Measurements from ENCODE around the gene SAP30L. TPM values are rescaled to one million over a fixed set of nuclear protein-coding genes. Genes with fewer than 3 reads are reported as not detected.
A peak's percentile ranks its signal among the peaks of the same experiment; 100 is the strongest.

SAP30L gene
- total RNA-seq, 1 donor from 2014 or later, result 18.1 TPM

DNA sequence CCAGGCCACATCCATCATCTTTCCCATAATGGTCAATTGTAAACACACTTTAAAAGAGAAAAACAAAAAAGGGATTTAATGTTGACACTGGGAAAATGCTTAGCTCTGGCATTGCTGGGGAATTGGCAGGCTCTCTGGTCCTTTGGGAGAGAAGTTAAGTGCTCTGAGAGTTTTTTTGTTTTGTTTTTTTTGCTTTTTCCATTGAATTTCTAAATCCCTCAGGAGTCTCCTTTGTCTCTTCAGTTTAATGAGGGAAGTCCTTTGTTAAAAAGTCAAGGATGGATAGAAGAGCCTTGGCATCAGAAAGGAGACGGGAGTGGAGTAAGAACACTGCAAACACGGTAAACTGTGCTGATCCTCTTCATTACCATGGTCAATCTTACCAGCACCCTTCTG is 39.3 kb downstream of the SAP30L start:
- DNase-seq, result no peak
- Mint-ChIP-seq H3K27me3 (ENCODE audit: unreplicated experiment) (peaks cover 36% of the 10 kb centered on the region), H3K27ac (ENCODE audit: unreplicated experiment) (peak overlapping the region; percentile 17), H3K4me3 (ENCODE audit: unreplicated experiment) (peak overlapping the region; percentile 81), H3K4me1 (ENCODE audit: low read depth, unreplicated experiment) (peaks cover 49% of the 10 kb centered on the region), H3K36me3 (ENCODE audit: unreplicated experiment) (peaks cover 5% of the 10 kb centered on the region), H3K9me3 (ENCODE audit: unreplicated experiment) (peaks cover 5% of the 10 kb centered on the region)
- TF ChIP-seq, protein P1, sequence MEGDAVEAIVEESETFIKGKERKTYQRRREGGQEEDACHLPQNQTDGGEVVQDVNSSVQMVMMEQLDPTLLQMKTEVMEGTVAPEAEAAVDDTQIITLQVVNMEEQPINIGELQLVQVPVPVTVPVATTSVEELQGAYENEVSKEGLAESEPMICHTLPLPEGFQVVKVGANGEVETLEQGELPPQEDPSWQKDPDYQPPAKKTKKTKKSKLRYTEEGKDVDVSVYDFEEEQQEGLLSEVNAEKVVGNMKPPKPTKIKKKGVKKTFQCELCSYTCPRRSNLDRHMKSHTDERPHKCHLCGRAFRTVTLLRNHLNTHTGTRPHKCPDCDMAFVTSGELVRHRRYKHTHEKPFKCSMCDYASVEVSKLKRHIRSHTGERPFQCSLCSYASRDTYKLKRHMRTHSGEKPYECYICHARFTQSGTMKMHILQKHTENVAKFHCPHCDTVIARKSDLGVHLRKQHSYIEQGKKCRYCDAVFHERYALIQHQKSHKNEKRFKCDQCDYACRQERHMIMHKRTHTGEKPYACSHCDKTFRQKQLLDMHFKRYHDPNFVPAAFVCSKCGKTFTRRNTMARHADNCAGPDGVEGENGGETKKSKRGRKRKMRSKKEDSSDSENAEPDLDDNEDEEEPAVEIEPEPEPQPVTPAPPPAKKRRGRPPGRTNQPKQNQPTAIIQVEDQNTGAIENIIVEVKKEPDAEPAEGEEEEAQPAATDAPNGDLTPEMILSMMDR (IDR thresholded peaks at IDR 0.05; ENCODE audit: partially characterized antibody, unreplicated experiment), result no peak

DNA sequence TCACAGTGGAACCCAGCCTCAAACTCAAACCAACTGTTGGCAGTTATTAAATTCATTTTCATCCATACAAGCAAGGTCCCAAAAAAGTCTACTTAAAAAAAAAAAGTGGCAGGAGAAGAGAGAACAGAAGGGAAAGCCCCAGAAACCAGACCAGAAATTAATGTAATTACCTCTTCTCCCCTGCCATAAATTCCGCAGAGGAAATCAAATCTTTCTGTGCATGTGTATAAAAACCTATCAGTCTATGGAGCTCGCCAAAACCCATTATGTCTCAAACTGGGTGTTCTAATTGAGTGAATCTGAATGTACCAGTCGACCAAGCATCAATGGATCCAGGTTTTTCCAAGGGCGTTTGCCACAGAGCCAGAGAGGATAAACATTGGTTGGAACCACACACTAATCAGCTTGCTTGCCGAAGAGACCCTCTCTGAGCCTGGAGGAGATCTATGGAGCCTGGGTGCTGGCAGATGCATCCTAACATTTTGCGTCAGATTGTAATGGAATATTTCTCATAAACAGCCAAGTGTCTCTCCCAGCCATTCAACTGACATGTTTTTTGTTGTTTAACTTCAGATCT is 40.1 kb downstream of the SAP30L start:
- H3K27me3 Mint-ChIP-seq (ENCODE audit: unreplicated experiment), result peaks cover 27% of the 10 kb centered on the region
- DNase-seq, result no peak
- no peaks in the 10 kb centered on the region for H3K36me3 Mint-ChIP-seq (ENCODE audit: unreplicated experiment)
- TF ChIP-seq, protein P1 (IDR thresholded peaks at IDR 0.05; ENCODE audit: partially characterized antibody, unreplicated experiment), result no peak
- peaks cover 5% of the 10 kb centered on the region for H3K9me3 Mint-ChIP-seq (ENCODE audit: unreplicated experiment)
- H3K4me3 Mint-ChIP-seq (ENCODE audit: unreplicated experiment), result peak overlapping the region; percentile 81
- H3K4me1 Mint-ChIP-seq (ENCODE audit: low read depth, unreplicated experiment), result peaks cover 49% of the 10 kb centered on the region
- H3K27ac Mint-ChIP-seq (ENCODE audit: unreplicated experiment), result peak overlapping the region; percentile 49

DNA sequence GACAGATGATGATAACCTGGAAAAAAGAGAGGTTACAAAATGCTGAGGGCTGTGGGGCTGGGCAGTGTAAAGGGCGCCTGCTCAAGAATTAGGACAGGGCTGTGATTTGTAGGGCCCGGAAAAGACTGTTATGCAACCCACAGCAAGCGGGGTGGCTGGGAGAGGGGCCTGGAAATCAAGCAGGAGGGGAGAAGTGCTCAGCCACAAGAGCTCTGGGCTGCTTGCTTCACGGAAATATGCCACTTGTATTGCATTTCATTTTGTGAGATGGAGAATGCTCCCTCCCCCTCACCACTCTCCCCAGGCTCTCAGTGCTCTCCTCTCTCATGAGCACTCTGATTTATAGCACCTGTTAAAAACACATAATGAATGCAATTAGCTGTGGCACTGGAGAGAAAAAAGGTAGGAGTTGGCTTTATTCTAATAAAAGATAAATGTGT is 40.6 kb downstream of the SAP30L start:
- DNase-seq, result no peak
- Mint-ChIP-seq H3K36me3 (ENCODE audit: unreplicated experiment) (no peaks in the 10 kb centered on the region), H3K9me3 (ENCODE audit: unreplicated experiment) (peaks cover 5% of the 10 kb centered on the region), H3K4me1 (ENCODE audit: low read depth, unreplicated experiment) (peaks cover 49% of the 10 kb centered on the region), H3K4me3 (ENCODE audit: unreplicated experiment) (peak overlapping the region; percentile 81), H3K27ac (ENCODE audit: unreplicated experiment) (peak overlapping the region; percentile 49), H3K27me3 (ENCODE audit: unreplicated experiment) (peaks cover 23% of the 10 kb centered on the region)
- TF ChIP-seq, protein P1 (IDR thresholded peaks at IDR 0.05; ENCODE audit: partially characterized antibody, unreplicated experiment), result no peak

DNA sequence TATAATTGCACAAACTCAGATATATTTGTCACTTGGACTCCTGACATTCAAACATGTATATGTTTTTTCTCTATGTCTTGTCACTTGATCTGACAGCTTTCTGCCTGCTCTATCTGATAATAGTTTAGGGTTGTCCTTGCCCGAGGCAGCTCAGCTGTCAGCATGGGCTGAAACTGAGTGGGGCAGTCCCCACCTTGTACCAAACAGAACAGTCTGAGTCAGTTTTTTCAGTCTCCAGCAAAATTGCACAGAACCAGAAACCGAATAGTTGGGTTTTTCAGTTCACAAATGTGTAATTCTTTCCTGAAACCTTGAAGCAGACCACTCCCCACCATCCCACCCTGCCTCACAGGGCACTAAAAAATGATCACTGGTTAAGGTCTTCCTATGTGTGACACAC is 41.7 kb downstream of the SAP30L start:
- TF ChIP-seq, protein P1 (IDR thresholded peaks at IDR 0.05; ENCODE audit: partially characterized antibody, unreplicated experiment), result no peak
- H3K27ac Mint-ChIP-seq (ENCODE audit: unreplicated experiment), result no peak overlapping the region
- H3K36me3 Mint-ChIP-seq (ENCODE audit: unreplicated experiment), result no peaks in the 10 kb centered on the region
- H3K27me3 Mint-ChIP-seq (ENCODE audit: unreplicated experiment), result peaks cover 16% of the 10 kb centered on the region
- peak overlapping the region; percentile 6 for H3K4me3 Mint-ChIP-seq (ENCODE audit: unreplicated experiment)
- peaks cover 5% of the 10 kb centered on the region for H3K9me3 Mint-ChIP-seq (ENCODE audit: unreplicated experiment)
- no peak for DNase-seq
- H3K4me1 Mint-ChIP-seq (ENCODE audit: low read depth, unreplicated experiment), result peaks cover 49% of the 10 kb centered on the region

DNA sequence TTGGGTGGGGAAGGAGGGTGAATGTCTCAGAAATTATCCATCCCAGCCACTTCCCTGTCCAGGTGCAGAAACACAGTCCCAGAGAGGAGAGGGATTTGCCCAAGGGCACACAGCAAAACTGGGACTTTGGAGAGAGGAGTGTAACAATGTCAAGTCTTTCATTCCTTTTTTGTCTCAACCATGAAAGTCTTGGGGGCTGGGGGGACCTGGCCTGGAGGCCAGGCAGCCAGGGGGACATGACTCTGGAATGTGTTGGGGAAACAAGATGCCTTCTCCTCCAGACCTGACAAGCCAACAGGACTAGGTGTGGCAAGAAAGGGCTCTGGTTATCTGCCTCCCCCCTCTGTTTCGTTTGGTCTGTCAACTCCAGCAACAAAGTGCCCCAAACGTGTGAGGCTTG is 46.1 kb downstream of the SAP30L start:
- Mint-ChIP-seq H3K9me3 (ENCODE audit: unreplicated experiment) (peaks cover 2% of the 10 kb centered on the region), H3K4me3 (ENCODE audit: unreplicated experiment) (no peak overlapping the region), H3K4me1 (ENCODE audit: low read depth, unreplicated experiment) (peaks cover 22% of the 10 kb centered on the region), H3K27ac (ENCODE audit: unreplicated experiment) (no peak overlapping the region), H3K36me3 (ENCODE audit: unreplicated experiment) (no peaks in the 10 kb centered on the region), H3K27me3 (ENCODE audit: unreplicated experiment) (peaks cover 5% of the 10 kb centered on the region)
- DNase-seq, result no peak
- TF ChIP-seq, protein P1 (IDR thresholded peaks at IDR 0.05; ENCODE audit: partially characterized antibody, unreplicated experiment), result no peak

All from glutamatergic neuron (in vitro differentiated cells).